Activated gamma-delta T cell treated with Interleukin-2 at 50 U/mL for 16 hours (primary cell): ENCODE measurements around the gene NCOA1.

ENCODE experiments used
- DNase-seq: peaks from one replicate; pipeline ENCODE4 v3.0.0-alpha.2; 2020

The NCOA1 gene

GRCh38 chr2:24711865-24712264 lies 220.8 kb downstream of the NCOA1 start:
- DNase-seq, result no peak

- DNase-seq, result no peak
Observed at GRCh38 chr2:24712296-24712695, 221.2 kb downstream of the NCOA1 start.

GRCh38 chr2:24717263-24717951 lies 226.4 kb downstream of the NCOA1 start:
- no peak for DNase-seq

GRCh38 chr2:24720310-24720709 lies 229.3 kb downstream of the NCOA1 start:
- no peak for DNase-seq

GRCh38 chr2:24721470-24721869 lies 230.4 kb downstream of the NCOA1 start:
- DNase-seq, result no peak

- no peak for DNase-seq
Observed at GRCh38 chr2:24722141-24722790, 231.2 kb downstream of the NCOA1 start.

DNA sequence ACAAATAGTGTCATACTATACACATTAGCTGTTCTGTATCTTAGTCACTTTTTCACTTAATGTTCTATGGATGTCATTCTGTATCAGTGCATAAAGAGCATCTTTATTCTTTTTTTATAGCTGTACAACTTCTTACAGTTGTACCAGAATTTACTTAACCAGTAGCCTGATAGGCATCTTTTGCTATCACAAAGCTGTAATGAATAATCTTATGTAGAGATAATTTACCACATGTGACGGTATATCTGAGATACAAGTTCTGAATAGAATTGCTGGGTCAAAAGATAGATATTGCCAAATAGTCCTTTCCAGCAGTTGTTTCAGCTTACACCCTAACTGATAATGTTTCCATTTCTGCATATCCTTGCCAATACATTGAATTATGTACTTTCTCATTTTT lies 232.1 kb downstream of the NCOA1 start:
- no peak for DNase-seq

- DNase-seq, result no peak
Observed at GRCh38 chr2:24723665-24724064, 232.6 kb downstream of the NCOA1 start.

- DNase-seq, result no peak
Observed at GRCh38 chr2:24724111-24724775, 233.2 kb downstream of the NCOA1 start.

- no peak for DNase-seq
Observed at GRCh38 chr2:24725956-24726355, 234.9 kb downstream of the NCOA1 start.

DNA sequence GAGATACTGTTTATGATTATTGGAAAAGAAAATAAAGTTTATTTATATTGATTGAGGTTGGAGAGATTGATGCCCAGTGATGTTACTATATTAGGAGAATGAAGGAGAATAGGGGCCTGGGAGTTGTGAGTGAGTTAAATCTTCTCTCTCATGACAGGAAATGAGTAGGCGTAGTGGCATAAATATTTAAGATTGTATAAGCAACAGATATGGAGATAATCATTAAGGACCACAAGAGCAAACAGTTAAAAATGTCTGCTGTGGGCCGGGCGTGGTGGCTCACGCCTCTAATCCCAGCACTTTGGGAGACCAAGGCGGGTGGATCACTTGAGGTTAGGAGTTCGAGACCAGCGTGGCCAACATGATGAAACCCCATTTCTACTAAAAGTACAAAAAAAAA lies 239.4 kb downstream of the NCOA1 start:
- DNase-seq, result no peak

GRCh38 chr2:24731040-24731439 lies 240.0 kb downstream of the NCOA1 start:
- DNase-seq, result no peak

DNA sequence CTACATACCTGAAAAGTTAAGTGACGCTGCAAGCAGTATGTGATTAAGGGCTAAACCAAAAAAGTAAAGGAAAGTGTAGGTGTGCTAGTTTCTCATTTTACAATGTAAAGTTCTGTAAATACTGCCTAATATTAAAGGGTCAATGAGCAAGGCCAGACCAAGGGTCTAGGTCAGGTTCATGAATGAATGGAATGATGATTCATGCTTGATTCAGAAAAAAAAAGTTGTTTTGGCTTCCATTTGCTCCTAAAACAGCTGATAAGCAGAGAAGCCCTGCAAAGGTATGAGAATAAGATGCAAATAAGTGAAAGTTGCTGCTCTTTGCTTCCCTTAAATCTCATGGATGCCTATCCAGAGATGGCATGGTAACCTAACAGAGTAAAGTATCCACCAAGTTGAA lies 240.9 kb downstream of the NCOA1 start:
- no peak for DNase-seq

DNA sequence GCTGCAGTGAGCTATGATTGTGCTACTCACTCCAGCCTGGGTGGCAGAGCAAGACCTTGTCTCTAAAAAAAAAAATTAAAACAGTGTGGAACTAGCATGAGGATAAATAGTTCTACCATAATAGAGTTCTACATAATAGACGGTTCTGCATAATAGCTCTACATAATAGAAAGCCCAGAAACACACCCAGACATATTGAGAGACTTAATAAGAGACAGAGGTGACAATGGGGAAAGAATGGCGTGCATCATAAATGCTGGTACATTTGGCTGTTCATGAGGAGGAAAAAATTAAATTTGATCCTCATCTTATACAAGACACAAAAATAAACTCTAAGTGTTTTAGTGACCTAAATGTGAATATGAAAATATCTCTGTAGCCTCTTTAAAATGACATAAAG lies 243.7 kb downstream of the NCOA1 start:
- no peak for DNase-seq

DNA sequence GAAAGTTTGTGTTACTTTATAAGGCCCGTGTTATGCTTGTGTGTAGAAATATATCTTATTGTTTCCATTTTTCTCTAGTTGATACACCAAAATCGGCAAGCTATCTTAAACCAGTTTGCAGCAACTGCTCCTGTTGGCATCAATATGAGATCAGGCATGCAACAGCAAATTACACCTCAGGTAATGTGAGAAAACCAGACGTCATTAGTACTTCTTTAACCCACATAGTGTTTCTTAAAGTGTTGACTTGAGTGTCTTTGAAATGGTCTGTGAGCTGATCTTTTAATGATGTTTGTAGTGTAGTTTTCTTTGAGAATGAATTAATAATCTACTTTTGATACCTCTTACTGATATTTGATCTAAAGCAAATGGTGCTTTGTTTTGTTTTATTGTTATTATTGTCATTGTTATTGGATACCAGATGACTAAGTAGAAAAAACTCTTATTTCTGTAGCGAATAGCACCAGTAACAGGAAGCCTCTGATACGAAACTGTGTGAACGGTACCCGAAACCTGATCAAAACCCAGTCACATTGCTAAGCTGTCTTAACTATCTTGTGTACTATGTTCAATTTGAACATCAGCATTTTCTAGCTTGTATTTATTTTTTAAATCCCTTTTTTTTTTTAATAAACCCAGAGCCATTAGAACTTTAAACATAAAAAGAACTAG lies 248.4 kb downstream of the NCOA1 start:
- no peak for DNase-seq

DNA sequence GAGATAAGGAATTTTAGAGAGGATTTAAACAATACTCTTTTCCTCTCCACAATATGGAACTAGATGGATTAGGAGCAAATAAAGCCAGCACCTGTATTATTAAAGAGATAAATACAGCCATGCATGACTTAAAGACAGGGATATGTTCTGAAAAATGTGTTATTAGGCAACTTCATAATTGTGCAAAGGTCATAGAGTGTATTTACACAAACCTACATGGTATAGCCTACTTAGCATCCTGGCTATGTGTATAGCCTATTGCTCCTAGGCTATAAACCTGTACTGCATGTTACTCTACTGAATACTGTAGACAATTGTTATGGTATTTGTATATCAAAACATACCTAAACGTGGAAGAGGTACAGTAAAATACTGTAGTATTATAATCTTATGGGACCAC lies 249.1 kb downstream of the NCOA1 start:
- no peak for DNase-seq

GRCh38 chr2:24742730-24743129 lies 251.7 kb downstream of the NCOA1 start:
- no peak for DNase-seq

DNA sequence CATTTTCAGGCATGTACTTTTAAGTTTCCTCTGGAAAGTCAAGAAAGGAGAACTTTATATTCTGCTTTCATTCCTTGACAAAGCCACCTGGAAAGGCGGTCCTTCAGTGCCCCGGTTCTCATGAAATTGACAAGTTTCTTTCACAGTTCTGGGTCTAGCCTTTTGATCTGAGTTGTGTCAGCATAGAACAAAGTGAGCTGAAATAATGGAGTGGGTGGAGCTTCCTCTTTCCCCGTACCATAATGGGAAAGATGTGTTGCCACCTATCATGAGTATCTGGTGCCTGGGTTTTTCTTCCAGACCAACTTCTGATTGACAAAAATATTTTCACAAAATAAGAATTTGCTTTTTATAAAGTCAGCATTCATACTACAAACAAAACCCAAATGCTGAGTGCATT lies 252.9 kb downstream of the NCOA1 start:
- DNase-seq, result no peak

- no peak for DNase-seq
Observed at GRCh38 chr2:24744356-24744755, 253.3 kb downstream of the NCOA1 start.

GRCh38 chr2:24745825-24746224 lies 254.8 kb downstream of the NCOA1 start:
- DNase-seq, result no peak

- no peak for DNase-seq
Observed at GRCh38 chr2:24747299-24747698, 256.2 kb downstream of the NCOA1 start.

- DNase-seq, result no peak
Observed at GRCh38 chr2:24749069-24749691, 258.1 kb downstream of the NCOA1 start.

- DNase-seq, result no peak
Observed at GRCh38 chr2:24754985-24755705, 264.1 kb downstream of the NCOA1 start.
